Panc1 (cell line): Measurements from ENCODE around the gene TMEM266. TPM values are rescaled to one million over a fixed set of nuclear protein-coding genes. Genes with fewer than 3 reads are reported as not detected.

Source experiments
- ATAC-seq: fragments of 200-7000 bp; cut with Tn5 transposase; 2 replicates; pipeline ENCODE4 v1.9.1; 2020; ENCODE audit warnings: mild to moderate bottlenecking, moderate library complexity
- BruUV-seq: library from RNA; stranded (reverse); fragments of 400-500 nt; replicated peaks from 2 replicates; lab custom pipeline; 2021; lab: Mats Ljungman, UMichigan
- CTCF ChIA-PET: fragments of 300-600 bp; sonication (Branson Sonifier 250); formaldehyde crosslinking; loops from one replicate; lab custom pipeline; 2022; ENCODE audit warnings: antibody characterized with exemption; lab: Charles Lee
- POLR2A ChIA-PET: fragments of 300-600 bp; sonication (Branson Sonifier 250); formaldehyde crosslinking; loops from one replicate; lab custom pipeline; 2022; ENCODE audit warnings: antibody characterized with exemption; lab: Charles Lee
- DNase-seq: peaks from one replicate; pipeline ENCODE4 v3.0.0-alpha.2; 2010; ENCODE audit warnings: low read depth, low spot score
- H3K27ac ChIP-seq: 2 replicates; pipeline ENCODE4 v1.5.1; 2011; ENCODE audit warnings: mild to moderate bottlenecking, low read length, inconsistent platforms
- H3K27me3 ChIP-seq: fragments of 200-500 bp; sonication (Bioruptor generic); 2 replicates; pipeline ENCODE4 v1.6.0; 2014; ENCODE audit warnings: low read length, inconsistent platforms; ENCODE audit not compliant: control insufficient read depth, insufficient read depth
- H3K36me3 ChIP-seq: fragments of 200-500 bp; sonication (Bioruptor generic); 2 replicates; pipeline ENCODE4 v1.5.1; 2014; ENCODE audit warnings: inconsistent platforms, mild to moderate bottlenecking, low read length, moderate library complexity; ENCODE audit not compliant: control insufficient read depth, insufficient read depth
- H3K4me1 ChIP-seq: 2 replicates; pipeline ENCODE4 v1.5.1; 2011; ENCODE audit warnings: inconsistent platforms, mild to moderate bottlenecking, low read length, moderate library complexity; ENCODE audit not compliant: control insufficient read depth, insufficient read depth
- H3K4me3 ChIP-seq, 2 experiments: 2 replicates each; pipeline ENCODE4 v1.5.1; 2011 to 2012; ENCODE audit warnings: low read depth in 2 of 2, low read length in 2 of 2, mild to moderate bottlenecking in 2 of 2, inconsistent platforms in 1 of 2, moderate library complexity in 1 of 2
- H3K9me3 ChIP-seq: fragments of 200-500 bp; sonication (Bioruptor generic); 2 replicates; pipeline ENCODE4 v1.5.1; 2014; ENCODE audit warnings: low read depth, mild to moderate bottlenecking, inconsistent platforms, low read length, moderate library complexity; ENCODE audit not compliant: control insufficient read depth, insufficient read depth
- CTCF ChIP-seq: fragments of 450-650 bp; IDR thresholded peaks from 2 replicates; pipeline ENCODE4 v1.5.1; 2017; ENCODE audit warnings: mild to moderate bottlenecking
- POLR2AphosphoS5 ChIP-seq: IDR thresholded peaks from 2 replicates; pipeline ENCODE4 v1.6.1; 2012; ENCODE audit warnings: mild to moderate bottlenecking, low read depth, low read length, moderate library complexity
- REST ChIP-seq, 2 experiments: IDR thresholded peaks; 2 replicates each; pipeline ENCODE4 v1.6.1; 2011 to 2012; ENCODE audit warnings: low read depth in 2 of 2, control low read depth in 1 of 2, low read length in 1 of 2, mild to moderate bottlenecking in 1 of 2, moderate library complexity in 1 of 2; ENCODE audit not compliant: insufficient read depth in 1 of 2
- SIN3A ChIP-seq: IDR thresholded peaks from 2 replicates; pipeline ENCODE4 v1.6.1; 2012; ENCODE audit warnings: low read depth, mild to moderate bottlenecking, low read length, moderate library complexity, borderline replicate concordance; ENCODE audit not compliant: insufficient read depth
- TCF7L2 ChIP-seq: IDR thresholded peaks from 2 replicates; pipeline ENCODE4 v1.6.1; 2011; ENCODE audit warnings: mild to moderate bottlenecking, low read depth, low read length, inconsistent platforms
- in situ Hi-C: cut with HindIII; loops from 2 replicates; pipeline ENCODE4 v1.10.0; 2016; ENCODE audit warnings: low sequenced_read_pairs, low pct_unique_long_range_greater_than_20kb
- intact Hi-C: fragments of 100-400 bp; cut with micrococcal nuclease; formaldehyde crosslinking; loops from one replicate; pipeline ENCODE4 v1.10.0; 2022; ENCODE audit not compliant: unreplicated experiment
- total RNA-seq: library from RNA; stranded (reverse); gene quantifications from one replicate; pipeline ENCODE4 v1.2.1, GENCODE V29; 2021; ENCODE audit not compliant: unreplicated experiment

Gene TMEM266
- total RNA-seq, 1 experiment from 2014 or later, result 0.21 TPM

- ATAC-seq, result no peak
- intact Hi-C loops (no loop called here), in situ Hi-C loops (no loop called here)
- BruUV-seq, result no TSS peak
- Histone ChIP-seq H3K4me1 (0 out of 2 replicates have a peak, but pooled peaks cover 3% of the 10 kb centered on the region), H3K36me3 (no peaks in the 10 kb centered on the region), H3K4me3 (no peak overlapping the region), H3K9me3 (no peaks in the 10 kb centered on the region), H3K27me3 (no peaks in the 10 kb centered on the region), H3K27ac (no peak overlapping the region)
- no peak for DNase-seq
- TF ChIP-seq POLR2AphosphoS5 (no peak), SIN3A (no peak), CTCF (no peak), TCF7L2 (peak; percentile 62), REST (IDR thresholded peaks at IDR 0.05; ENCODE audit: insufficient read depth in 1 of 2, low read depth in 2 of 2, low read length in 1 of 2) (no peak)
- POLR2A ChIA-PET, result no interaction called here
- CTCF ChIA-PET, result no interaction called here
These were observed 98.4 kb downstream of the TMEM266 start for GRCh38 chr15:76158226-76158625.

- Histone ChIP-seq H3K9me3 (no peaks in the 10 kb centered on the region), H3K27ac (no peak overlapping the region), H3K4me1 (0 out of 2 replicates have a peak, but pooled peaks cover 3% of the 10 kb centered on the region), H3K4me3 (no peak overlapping the region), H3K27me3 (no peaks in the 10 kb centered on the region), H3K36me3 (no peaks in the 10 kb centered on the region)
- intact Hi-C loops, result no loop called here
- in situ Hi-C loops, result no loop called here
- BruUV-seq, result no TSS peak
- ATAC-seq (no peak), DNase-seq (no peak)
- CTCF ChIA-PET, result no interaction called here
- POLR2A ChIA-PET, result no interaction called here
- no peak for TF ChIP-seq CTCF
- TF ChIP-seq POLR2AphosphoS5, result no peak
- no peak for TF ChIP-seq SIN3A
- TF ChIP-seq TCF7L2, result no peak
- no peak for TF ChIP-seq REST (IDR thresholded peaks at IDR 0.05; ENCODE audit: insufficient read depth in 1 of 2, low read depth in 2 of 2, low read length in 1 of 2)
These were observed 99.0 kb downstream of the TMEM266 start for GRCh38 chr15:76158815-76159214.
